GM06990 (cell line): ENCODE data around the gene KIF25.

ENCODE experiments used
- DNase-seq: peaks from one replicate; pipeline ENCODE4 v3.0.0-alpha.2; 2011; ENCODE audit not compliant: insufficient read length; ENCODE audit errors: extremely low read depth
- H3K27me3 ChIP-seq: replicated peaks from 2 replicates; pipeline ENCODE4 v1.6.0; 2011; ENCODE audit warnings: low read length; ENCODE audit not compliant: control insufficient read depth, insufficient read depth
- H3K36me3 ChIP-seq: 2 replicates; pipeline ENCODE4 v1.5.1; 2011; ENCODE audit warnings: low read length; ENCODE audit not compliant: control insufficient read depth, insufficient read depth
- H3K4me3 ChIP-seq: replicated peaks from 2 replicates; pipeline ENCODE4 v1.5.1; 2011; ENCODE audit warnings: low read depth, mild to moderate bottlenecking, control low read depth, low read length
- TF ChIP-seq, protein P1 (sequence below): IDR thresholded peaks from 2 replicates; pipeline ENCODE4 v1.5.1; 2011; ENCODE audit warnings: low read length, control low read depth, mild to moderate bottlenecking, inconsistent platforms; ENCODE audit not compliant: insufficient read depth, poor library complexity, severe bottlenecking

The KIF25 gene

GRCh38 chr6:168044521-168045130 lies 47.2 kb downstream of the KIF25 start:
- Histone ChIP-seq H3K36me3 (no peaks in the 10 kb centered on the region), H3K4me3 (no peak overlapping the region), H3K27me3 (no peaks in the 10 kb centered on the region)
- TF ChIP-seq, protein P1, sequence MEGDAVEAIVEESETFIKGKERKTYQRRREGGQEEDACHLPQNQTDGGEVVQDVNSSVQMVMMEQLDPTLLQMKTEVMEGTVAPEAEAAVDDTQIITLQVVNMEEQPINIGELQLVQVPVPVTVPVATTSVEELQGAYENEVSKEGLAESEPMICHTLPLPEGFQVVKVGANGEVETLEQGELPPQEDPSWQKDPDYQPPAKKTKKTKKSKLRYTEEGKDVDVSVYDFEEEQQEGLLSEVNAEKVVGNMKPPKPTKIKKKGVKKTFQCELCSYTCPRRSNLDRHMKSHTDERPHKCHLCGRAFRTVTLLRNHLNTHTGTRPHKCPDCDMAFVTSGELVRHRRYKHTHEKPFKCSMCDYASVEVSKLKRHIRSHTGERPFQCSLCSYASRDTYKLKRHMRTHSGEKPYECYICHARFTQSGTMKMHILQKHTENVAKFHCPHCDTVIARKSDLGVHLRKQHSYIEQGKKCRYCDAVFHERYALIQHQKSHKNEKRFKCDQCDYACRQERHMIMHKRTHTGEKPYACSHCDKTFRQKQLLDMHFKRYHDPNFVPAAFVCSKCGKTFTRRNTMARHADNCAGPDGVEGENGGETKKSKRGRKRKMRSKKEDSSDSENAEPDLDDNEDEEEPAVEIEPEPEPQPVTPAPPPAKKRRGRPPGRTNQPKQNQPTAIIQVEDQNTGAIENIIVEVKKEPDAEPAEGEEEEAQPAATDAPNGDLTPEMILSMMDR = no peak
- no peak for DNase-seq

DNA sequence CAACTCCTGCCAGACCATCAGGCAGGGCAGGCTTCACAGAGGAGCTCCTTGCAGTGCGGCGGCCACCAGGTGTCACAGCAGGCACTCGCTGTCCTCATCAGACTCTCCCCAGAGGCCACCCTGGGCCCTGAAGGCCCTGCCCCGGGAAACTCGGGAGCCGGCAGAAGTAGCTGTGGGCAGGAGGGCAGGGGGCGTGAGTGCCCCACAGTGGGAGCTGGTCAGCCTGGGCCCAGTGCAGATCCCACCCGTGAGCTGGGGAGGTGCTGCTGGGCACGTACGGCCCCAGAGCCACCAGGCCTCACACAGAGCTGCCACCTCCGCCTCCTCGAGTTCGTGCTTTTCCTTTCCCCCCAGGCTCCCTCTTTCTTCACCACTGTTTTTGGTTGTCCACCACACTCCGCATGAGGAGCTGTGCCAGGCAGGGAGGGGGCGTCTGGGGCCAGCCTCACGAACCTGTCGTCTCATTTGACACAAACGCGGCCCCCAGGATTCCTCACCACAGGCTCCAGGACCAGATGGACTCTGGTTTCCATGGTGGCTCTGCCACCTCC lies 47.7 kb downstream of the KIF25 start:
- Histone ChIP-seq H3K36me3 (no peaks in the 10 kb centered on the region), H3K27me3 (no peaks in the 10 kb centered on the region), H3K4me3 (no peak overlapping the region)
- no peak for DNase-seq
- TF ChIP-seq, protein P1 = no peak

- H3K36me3 ChIP-seq = no peaks in the 10 kb centered on the region
- TF ChIP-seq, protein P1 = no peak
- no peak for DNase-seq
- H3K27me3 ChIP-seq = no peaks in the 10 kb centered on the region
- no peak overlapping the region for H3K4me3 ChIP-seq
These were observed 48.5 kb downstream of the KIF25 start for GRCh38 chr6:168045706-168046620.

GRCh38 chr6:168046696-168047095 lies 49.2 kb downstream of the KIF25 start:
- Histone ChIP-seq H3K36me3 (no peaks in the 10 kb centered on the region), H3K27me3 (no peaks in the 10 kb centered on the region), H3K4me3 (no peak overlapping the region)
- TF ChIP-seq, protein P1 = no peak
- no peak for DNase-seq

- H3K36me3 ChIP-seq = no peaks in the 10 kb centered on the region
- H3K27me3 ChIP-seq = no peaks in the 10 kb centered on the region
- H3K4me3 ChIP-seq = no peak overlapping the region
- TF ChIP-seq, protein P1 = no peak
- DNase-seq = no peak
These were observed 50.6 kb downstream of the KIF25 start for GRCh38 chr6:168047841-168048723.
